Astrocyte (in vitro differentiated cells and primary cell): ENCODE data around the gene MYORG. TPM values are rescaled to one million over a fixed set of nuclear protein-coding genes. Genes with fewer than 3 reads are reported as not detected.

Experiments
- DNase-seq: peaks from one replicate; pipeline ENCODE4 v3.0.0-alpha.2; 2010; ENCODE audit warnings: low read depth
- FAIRE-seq: peaks from 2 replicates; lab custom pipeline; 2011; peaks lifted over from hg19 to GRCh38; lab: Jason Lieb, UNC
- H2AFZ ChIP-seq: 2 replicates; pipeline ENCODE4 v1.6.0; 2012; ENCODE audit warnings: low read depth, low read length, inconsistent platforms
- H3K27ac ChIP-seq: 2 replicates; pipeline ENCODE4 v1.5.1; 2011; ENCODE audit warnings: low read depth, low read length, inconsistent platforms
- H3K27me3 ChIP-seq: 2 replicates; pipeline ENCODE4 v1.6.0; 2011; ENCODE audit warnings: low read length, inconsistent platforms; ENCODE audit not compliant: insufficient read depth
- H3K36me3 ChIP-seq: 2 replicates; pipeline ENCODE4 v1.5.1; 2011; ENCODE audit warnings: low read length, inconsistent platforms; ENCODE audit not compliant: insufficient read depth
- H3K4me1 ChIP-seq: 2 replicates; pipeline ENCODE4 v1.5.1; 2011; ENCODE audit warnings: low read length, inconsistent platforms; ENCODE audit not compliant: insufficient read depth
- H3K4me2 ChIP-seq: 2 replicates; pipeline ENCODE4 v1.6.0; 2012; ENCODE audit warnings: low read length, inconsistent platforms
- H3K4me3 ChIP-seq: 2 replicates; pipeline ENCODE4 v1.5.1; 2011; ENCODE audit warnings: low read depth, mild to moderate bottlenecking, low read length, inconsistent platforms; ENCODE audit not compliant: insufficient read depth
- H3K79me2 ChIP-seq: 2 replicates; pipeline ENCODE4 v1.6.0; 2012; ENCODE audit warnings: mild to moderate bottlenecking, low read length, inconsistent platforms; ENCODE audit not compliant: insufficient read depth
- H3K9ac ChIP-seq: 2 replicates; pipeline ENCODE4 v1.6.0; 2012; ENCODE audit warnings: mild to moderate bottlenecking, low read length, inconsistent platforms
- H3K9me3 ChIP-seq: 2 replicates; pipeline ENCODE4 v1.5.1; 2012; ENCODE audit warnings: low read depth, mild to moderate bottlenecking, low read length, inconsistent platforms; ENCODE audit not compliant: insufficient read depth
- H4K20me1 ChIP-seq: 2 replicates; pipeline ENCODE4 v1.6.0; 2012; ENCODE audit warnings: low read length, inconsistent platforms; ENCODE audit not compliant: insufficient read depth
- H3K27ac Mint-ChIP-seq: one replicate; pipeline ENCODE4 v1.8.0; 2021; ENCODE audit warnings: mild to moderate bottlenecking, mixed read lengths; ENCODE audit not compliant: unreplicated experiment
- H3K27me3 Mint-ChIP-seq: one replicate; pipeline ENCODE4 v1.8.0; 2021; ENCODE audit warnings: low read depth, mixed read lengths; ENCODE audit not compliant: unreplicated experiment
- H3K36me3 Mint-ChIP-seq: one replicate; pipeline ENCODE4 v1.8.0; 2021; ENCODE audit warnings: low read depth, mixed read lengths; ENCODE audit not compliant: unreplicated experiment
- H3K4me1 Mint-ChIP-seq: one replicate; pipeline ENCODE4 v1.8.0; 2021; ENCODE audit warnings: low read depth, mixed read lengths; ENCODE audit not compliant: unreplicated experiment
- H3K4me3 Mint-ChIP-seq: one replicate; pipeline ENCODE4 v1.8.0; 2021; ENCODE audit warnings: mild to moderate bottlenecking, moderate library complexity, mixed read lengths; ENCODE audit not compliant: unreplicated experiment
- H3K9me3 Mint-ChIP-seq: one replicate; pipeline ENCODE4 v1.8.0; 2021; ENCODE audit warnings: mild to moderate bottlenecking, mixed read lengths; ENCODE audit not compliant: unreplicated experiment
- EZH2 ChIP-seq: IDR thresholded peaks from 2 replicates; pipeline ENCODE4 v1.6.1; 2012; ENCODE audit warnings: mild to moderate bottlenecking, low read length, inconsistent platforms; ENCODE audit not compliant: insufficient read depth
- total RNA-seq: library from RNA; stranded (reverse); gene quantifications from 2 replicates; pipeline ENCODE4 v1.2.1, GENCODE V29; 2021
- TF ChIP-seq, protein P1 (sequence below): IDR thresholded peaks from 2 replicates; pipeline ENCODE4 v1.5.1; 2011; ENCODE audit warnings: low read depth, mild to moderate bottlenecking, inconsistent platforms, low read length, moderate library complexity; ENCODE audit not compliant: insufficient read depth

MYORG gene
- total RNA-seq, 1 donor from 2014 or later, result 6.9 TPM

DNA sequence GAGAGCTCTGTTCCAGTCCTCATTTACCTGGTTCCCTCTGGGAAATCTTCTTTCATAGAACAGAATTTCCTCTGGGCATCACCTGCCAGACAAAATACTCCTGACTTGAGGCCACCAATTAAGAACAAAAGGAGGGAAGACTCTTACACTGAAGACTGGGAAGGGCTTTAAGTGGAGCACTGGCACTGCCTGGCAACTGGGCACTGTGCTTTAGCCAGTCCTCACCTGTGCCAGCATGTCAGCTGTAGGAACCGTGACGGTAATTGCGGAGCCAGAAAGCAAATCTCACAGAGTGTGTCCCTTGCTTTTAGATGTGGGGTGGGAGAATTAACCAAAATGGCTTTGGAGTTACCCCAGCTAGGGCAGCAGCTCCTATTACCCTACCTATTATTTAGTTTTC is 41.0 kb upstream of the MYORG start:
- DNase-seq, result no peak
- no peaks in the 10 kb centered on the region for H3K27me3 ChIP-seq
- no peaks in the 10 kb centered on the region for H3K9me3 ChIP-seq
- H3K36me3 Mint-ChIP-seq, result peaks cover 18% of the 10 kb centered on the region
- peaks cover 90% of the 10 kb centered on the region for H4K20me1 ChIP-seq
- no peaks in the 10 kb centered on the region for H3K4me1 ChIP-seq
- H3K4me3 ChIP-seq, result no peak overlapping the region
- FAIRE-seq, result no peak
- no peaks in the 10 kb centered on the region for H3K9me3 Mint-ChIP-seq
- H3K79me2 ChIP-seq, result no peaks in the 10 kb centered on the region
- H3K4me2 ChIP-seq, result no peak overlapping the region
- H3K36me3 ChIP-seq, result no peaks in the 10 kb centered on the region
- H3K9ac ChIP-seq, result no peak overlapping the region
- H3K4me1 Mint-ChIP-seq, result peaks cover 15% of the 10 kb centered on the region
- H3K27me3 Mint-ChIP-seq, result no peaks in the 10 kb centered on the region
- TF ChIP-seq, protein P1, sequence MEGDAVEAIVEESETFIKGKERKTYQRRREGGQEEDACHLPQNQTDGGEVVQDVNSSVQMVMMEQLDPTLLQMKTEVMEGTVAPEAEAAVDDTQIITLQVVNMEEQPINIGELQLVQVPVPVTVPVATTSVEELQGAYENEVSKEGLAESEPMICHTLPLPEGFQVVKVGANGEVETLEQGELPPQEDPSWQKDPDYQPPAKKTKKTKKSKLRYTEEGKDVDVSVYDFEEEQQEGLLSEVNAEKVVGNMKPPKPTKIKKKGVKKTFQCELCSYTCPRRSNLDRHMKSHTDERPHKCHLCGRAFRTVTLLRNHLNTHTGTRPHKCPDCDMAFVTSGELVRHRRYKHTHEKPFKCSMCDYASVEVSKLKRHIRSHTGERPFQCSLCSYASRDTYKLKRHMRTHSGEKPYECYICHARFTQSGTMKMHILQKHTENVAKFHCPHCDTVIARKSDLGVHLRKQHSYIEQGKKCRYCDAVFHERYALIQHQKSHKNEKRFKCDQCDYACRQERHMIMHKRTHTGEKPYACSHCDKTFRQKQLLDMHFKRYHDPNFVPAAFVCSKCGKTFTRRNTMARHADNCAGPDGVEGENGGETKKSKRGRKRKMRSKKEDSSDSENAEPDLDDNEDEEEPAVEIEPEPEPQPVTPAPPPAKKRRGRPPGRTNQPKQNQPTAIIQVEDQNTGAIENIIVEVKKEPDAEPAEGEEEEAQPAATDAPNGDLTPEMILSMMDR, result no peak
- no peak for TF ChIP-seq EZH2
- H3K27ac Mint-ChIP-seq, result no peak overlapping the region
- no peak overlapping the region for H3K4me3 Mint-ChIP-seq
- H2AFZ ChIP-seq, result no peak overlapping the region
- no peak overlapping the region for H3K27ac ChIP-seq

DNA sequence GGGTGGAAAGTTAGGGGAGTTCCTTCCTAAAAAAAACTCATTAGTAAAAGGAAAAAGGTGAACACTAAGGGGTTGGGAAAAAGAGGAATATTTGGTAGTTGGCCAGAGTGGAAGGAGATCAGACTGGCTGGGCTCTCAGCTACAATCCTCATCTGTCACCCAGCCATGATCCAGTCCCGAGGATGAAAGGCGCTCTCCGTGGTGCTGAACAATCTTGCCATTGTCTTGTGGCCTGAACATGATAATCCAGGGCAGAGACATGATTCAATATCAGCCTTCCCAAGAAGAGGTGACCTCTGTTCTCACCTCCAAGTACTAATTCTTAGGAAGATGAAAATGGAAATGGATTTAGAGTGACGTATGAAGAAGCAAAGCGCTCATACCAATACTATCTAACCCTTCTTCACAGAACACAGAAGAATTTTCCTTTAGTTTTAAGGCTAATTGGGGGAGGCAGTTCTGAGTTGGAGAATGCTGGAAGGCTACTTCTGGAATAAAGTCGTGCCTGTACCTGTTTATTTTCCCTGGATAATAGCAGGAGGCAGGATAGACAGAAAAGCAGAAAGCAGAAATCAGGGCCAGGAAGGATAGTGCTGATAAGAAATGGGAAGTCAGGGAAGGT is 36.6 kb upstream of the MYORG start:
- no peaks in the 10 kb centered on the region for H3K79me2 ChIP-seq
- TF ChIP-seq, protein P1, result no peak
- TF ChIP-seq EZH2, result no peak
- H3K9ac ChIP-seq, result no peak overlapping the region
- no peak overlapping the region for H3K4me3 Mint-ChIP-seq
- FAIRE-seq, result peak; percentile 69
- H3K9me3 Mint-ChIP-seq, result no peaks in the 10 kb centered on the region
- H3K4me1 ChIP-seq, result no peaks in the 10 kb centered on the region
- peak; percentile 19 for DNase-seq
- no peaks in the 10 kb centered on the region for H3K9me3 ChIP-seq
- no peak overlapping the region for H3K27ac Mint-ChIP-seq
- H3K4me3 ChIP-seq, result no peak overlapping the region
- H3K36me3 Mint-ChIP-seq, result peaks cover 25% of the 10 kb centered on the region
- H3K27ac ChIP-seq, result no peak overlapping the region
- H3K27me3 ChIP-seq, result no peaks in the 10 kb centered on the region
- no peaks in the 10 kb centered on the region for H3K27me3 Mint-ChIP-seq
- H4K20me1 ChIP-seq, result peaks cover 85% of the 10 kb centered on the region
- H2AFZ ChIP-seq, result no peak overlapping the region
- H3K36me3 ChIP-seq, result no peaks in the 10 kb centered on the region
- H3K4me2 ChIP-seq, result no peak overlapping the region
- peaks cover 2% of the 10 kb centered on the region for H3K4me1 Mint-ChIP-seq

DNA sequence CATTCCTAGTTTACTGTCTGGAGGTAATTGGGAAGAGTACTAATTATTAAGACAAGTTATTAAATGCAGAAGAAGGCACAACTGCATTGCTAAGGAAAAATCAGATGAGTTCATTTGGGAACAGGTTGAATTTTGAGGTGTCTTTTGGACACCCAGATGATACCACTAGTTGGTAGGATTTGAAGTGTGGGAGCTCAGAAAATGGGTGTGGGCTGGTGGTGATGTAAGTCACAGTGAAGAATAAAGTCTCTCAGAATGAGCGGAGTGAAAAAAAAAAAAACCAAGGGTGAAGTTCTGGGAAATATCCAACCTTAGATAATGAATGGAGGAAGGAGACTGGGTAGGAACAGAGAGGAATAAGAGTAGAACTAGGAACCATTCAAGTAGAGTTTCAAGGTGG is 35.6 kb upstream of the MYORG start:
- FAIRE-seq (no peak), DNase-seq (no peak)
- H3K4me3 ChIP-seq, result no peak overlapping the region

More for the DNA sequence above, 35.6 kb upstream of the MYORG start:
- Histone ChIP-seq H3K27ac (no peak overlapping the region), H3K27me3 (no peaks in the 10 kb centered on the region), H2AFZ (no peak overlapping the region), H4K20me1 (peaks cover 85% of the 10 kb centered on the region), H3K9ac (no peak overlapping the region), H3K4me2 (no peak overlapping the region), H3K79me2 (no peaks in the 10 kb centered on the region), H3K36me3 (no peaks in the 10 kb centered on the region), H3K9me3 (no peaks in the 10 kb centered on the region), H3K4me1 (no peaks in the 10 kb centered on the region)
- no peak overlapping the region for H3K27ac Mint-ChIP-seq
- H3K9me3 Mint-ChIP-seq, result no peaks in the 10 kb centered on the region
- H3K27me3 Mint-ChIP-seq, result no peaks in the 10 kb centered on the region
- peaks cover 2% of the 10 kb centered on the region for H3K4me1 Mint-ChIP-seq
- peaks cover 23% of the 10 kb centered on the region for H3K36me3 Mint-ChIP-seq
- no peak for TF ChIP-seq EZH2
- TF ChIP-seq, protein P1, result no peak
- no peak overlapping the region for H3K4me3 Mint-ChIP-seq
